RKO (cell line): ENCODE data around the gene TEX47.

Experiments used
- DNase-seq: peaks from one replicate; pipeline ENCODE4 v3.0.0-alpha.2; 2016; ENCODE audit warnings: low spot score

Gene TEX47

GRCh38 chr7:88795553-88795952 lies at the start of gene TEX47:
Gene TEX47, minus strand, starts transcription at chr7:88795737. Its CDS starts 795 bp downstream, at chr7:88794942.
- no peak for DNase-seq

DNA sequence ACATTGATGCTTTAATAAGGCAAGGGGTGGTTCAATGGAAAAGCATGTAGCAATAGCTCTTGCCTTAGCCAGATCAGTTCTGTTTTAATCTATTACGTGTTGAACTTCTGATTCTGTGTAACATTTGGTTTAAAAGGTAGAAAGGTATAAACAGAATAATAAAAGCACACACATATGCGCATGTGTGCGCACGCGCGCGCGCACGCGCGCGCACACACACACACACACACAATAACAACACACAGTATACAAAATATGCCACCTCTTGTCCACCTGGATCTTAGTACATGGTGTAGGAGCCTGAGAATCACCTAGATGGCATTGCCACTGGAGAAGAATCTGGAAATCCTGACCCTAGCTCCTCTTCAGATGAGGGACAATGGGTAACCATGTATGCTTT lies 49.6 kb upstream of the TEX47 start:
- no peak for DNase-seq

DNA sequence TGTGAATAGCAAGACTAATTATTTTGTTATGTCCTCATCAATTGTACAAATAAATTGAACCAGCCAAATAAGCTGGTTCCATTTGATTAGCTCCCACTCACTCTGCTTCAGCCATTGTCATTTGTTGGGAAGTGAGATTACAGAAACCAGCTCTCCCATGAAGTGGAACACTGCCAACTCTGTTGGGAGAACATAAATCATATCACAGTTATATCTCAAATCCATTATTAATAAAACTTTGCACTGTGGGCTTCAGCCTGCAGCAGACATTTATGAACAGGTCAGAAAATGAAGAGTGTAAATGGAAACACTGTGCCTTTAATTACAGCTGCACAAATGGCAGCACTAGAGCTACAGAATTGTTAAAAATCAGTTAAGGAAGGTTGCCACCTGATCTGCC lies 46.7 kb upstream of the TEX47 start:
- no peak for DNase-seq

- DNase-seq = peak; percentile 58
Observed at GRCh38 chr7:88835147-88835728, 39.7 kb upstream of the TEX47 start.

DNA sequence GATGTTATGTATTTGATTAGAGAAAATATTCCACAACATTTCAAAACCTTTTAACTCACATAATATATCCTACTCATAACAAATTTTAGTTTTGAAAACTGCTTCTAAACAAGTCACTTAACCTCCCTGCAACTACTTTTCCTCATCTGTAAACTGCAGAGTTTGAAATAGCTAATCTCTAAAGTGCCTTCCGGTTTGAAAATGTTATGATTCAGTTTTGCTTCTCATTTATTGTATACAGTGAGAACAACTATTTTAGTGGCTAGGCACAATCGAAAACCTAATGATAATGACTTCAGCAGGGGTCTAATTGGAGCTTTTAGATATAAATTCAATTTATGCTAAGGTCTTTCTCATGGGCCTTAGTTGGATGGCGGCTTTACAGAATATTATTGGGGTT lies 30.7 kb upstream of the TEX47 start:
- no peak for DNase-seq

DNA sequence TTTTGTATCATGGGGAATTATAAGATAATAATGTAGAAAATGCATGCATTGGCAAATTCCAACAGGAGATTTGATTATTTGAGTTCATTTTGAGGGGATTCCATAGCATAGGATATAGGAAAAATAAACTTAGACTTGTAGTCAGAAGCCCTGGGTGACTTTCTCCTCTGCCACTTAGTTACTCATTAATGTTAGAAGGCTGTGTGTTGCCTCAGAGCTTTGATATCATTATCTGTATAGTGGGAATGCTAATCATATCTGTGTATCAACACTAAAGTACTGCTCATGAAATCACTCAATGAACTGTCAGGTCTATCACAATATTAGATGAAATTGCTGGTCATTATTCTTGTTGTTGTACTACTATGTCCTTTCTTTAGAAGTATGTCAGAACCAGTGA lies 23.0 kb upstream of the TEX47 start:
- no peak for DNase-seq

DNA sequence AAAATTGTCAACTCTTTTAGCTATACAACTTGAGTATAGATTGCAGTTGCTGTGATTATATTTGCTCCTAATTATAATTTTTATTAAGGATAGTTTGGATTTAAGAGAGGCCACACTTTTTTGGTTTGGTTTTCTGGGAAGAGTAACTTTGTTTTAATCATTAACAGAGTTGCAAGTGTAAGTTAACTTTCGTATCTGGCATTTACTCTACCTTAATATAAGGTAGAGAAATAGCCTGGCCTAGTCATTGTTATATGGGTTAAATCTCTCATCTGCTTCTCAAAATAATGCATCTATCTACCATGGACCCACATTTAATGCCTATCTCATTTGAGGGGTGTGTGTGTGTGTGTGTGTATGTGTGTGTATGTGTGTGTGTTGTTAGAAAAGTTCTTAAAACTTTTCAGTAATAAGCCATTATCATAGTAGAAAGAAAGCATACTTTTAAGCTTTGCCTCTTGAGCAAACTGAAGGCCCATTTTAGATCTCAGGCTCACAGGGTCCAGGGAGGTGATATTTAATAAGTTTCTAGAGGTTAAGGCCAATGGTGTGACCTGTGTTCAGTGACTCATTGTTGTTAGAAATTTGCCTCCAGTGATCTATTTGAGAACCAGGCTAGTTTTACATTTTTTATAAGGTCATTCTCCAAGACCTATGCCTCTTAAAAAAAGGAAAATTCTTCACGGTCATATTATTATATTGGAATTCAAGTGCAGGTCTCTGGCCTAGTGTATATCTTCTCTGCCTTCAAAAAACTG lies 10.9 kb upstream of the TEX47 start:
- DNase-seq = no peak

GRCh38 chr7:88801046-88801445 lies 5.5 kb upstream of the TEX47 start:
- DNase-seq = no peak

GRCh38 chr7:88792361-88792760 lies 3.2 kb downstream of the TEX47 start:
- DNase-seq = no peak

DNA sequence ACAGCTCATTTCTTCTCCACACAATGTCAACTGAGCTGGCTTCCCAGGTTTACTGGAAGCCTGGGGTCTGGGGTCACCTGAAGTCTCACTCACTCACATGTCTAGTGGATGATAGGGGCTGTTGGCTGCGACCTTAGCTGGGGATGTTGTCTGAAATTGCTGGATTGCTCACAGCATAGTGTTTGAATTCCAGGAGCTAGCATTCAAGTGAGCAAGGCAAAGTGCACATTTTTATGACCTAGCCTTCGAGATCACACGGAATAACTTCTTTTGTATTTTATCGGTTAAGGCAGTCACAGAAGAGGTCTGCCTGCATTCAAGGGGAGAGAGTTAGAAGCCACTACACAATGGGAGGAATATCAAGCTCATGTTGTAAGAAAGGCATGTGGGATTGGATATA lies 3.6 kb downstream of the TEX47 start:
- DNase-seq = no peak

- peak; percentile 40 for DNase-seq
Observed at GRCh38 chr7:88789480-88790064, 6.0 kb downstream of the TEX47 start.

- DNase-seq = no peak
Observed at GRCh38 chr7:88787777-88788176, 7.8 kb downstream of the TEX47 start.

DNA sequence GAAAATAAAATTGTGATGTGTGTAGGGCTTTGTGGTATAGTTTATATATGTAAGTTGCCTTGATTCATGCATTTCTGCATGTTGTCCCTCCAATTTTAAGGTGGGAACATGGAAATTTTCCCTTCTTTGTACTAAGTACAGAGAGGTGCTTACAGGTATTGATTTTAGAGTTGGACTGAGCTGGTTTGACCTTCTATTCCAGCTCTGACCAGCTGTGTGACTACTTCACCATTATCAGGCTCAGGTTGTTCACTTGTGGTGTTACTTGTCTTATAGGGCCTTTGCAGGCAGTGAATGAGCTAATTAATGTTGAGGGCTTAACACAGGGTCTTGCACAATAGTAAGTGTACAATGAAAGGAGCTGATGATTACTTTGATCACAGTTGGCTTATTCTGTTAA lies 19.7 kb downstream of the TEX47 start:
- DNase-seq = no peak

DNA sequence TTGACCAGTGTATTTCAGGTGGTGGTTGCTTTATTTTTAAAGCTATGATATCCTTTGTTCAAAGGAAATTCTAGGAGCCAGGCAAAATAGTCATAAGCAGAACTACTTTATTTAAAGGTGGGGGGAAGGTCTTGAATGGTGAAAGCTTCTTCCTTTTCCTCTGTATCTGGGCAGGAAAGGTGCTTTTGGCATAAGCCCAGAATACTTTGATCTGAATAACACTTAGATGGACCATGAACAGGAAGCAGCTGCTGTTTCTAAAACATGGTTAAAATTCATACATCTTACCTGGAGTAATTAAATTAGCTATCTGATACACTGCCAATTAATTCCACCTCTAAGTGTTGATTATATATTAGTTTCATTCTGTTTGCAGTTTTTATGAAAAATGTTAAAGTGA lies 22.8 kb downstream of the TEX47 start:
- no peak for DNase-seq

DNA sequence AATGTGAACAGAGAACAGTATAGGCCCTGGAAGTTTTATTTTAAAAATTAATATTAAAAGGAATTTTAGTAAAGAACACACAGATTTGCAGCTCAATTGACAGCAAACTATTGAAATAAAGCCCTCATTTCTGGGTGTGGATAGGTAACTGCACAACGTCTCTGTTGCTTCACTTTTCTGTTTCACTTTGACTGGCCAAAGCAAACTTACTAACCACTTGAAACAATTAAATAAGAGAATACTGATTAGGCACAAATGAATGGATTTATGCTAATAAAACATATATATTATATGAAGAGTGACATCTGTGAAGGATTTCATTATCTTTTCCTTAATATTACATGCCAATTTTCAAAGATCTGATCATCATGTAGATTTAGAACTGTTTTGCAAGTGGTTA lies 24.1 kb downstream of the TEX47 start:
- no peak for DNase-seq

DNA sequence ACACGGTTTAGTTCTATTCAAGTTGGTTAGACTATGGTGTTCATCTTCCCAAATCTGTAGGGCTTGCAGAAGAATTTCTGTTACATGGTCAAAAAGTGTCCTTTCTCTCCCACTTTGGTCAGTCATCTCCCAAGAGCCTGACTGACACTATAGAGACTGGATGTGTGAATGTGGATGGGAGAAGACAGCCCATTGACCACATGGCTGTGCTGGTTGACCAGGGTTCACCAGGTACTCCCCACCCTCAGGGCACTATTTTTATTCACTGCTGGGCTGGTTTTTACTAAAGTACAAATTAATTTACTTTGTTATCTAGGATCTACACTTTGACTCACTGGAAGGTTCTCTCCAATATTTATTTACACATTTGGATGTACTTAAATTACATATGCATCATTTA lies 33.8 kb downstream of the TEX47 start:
- DNase-seq = no peak

DNA sequence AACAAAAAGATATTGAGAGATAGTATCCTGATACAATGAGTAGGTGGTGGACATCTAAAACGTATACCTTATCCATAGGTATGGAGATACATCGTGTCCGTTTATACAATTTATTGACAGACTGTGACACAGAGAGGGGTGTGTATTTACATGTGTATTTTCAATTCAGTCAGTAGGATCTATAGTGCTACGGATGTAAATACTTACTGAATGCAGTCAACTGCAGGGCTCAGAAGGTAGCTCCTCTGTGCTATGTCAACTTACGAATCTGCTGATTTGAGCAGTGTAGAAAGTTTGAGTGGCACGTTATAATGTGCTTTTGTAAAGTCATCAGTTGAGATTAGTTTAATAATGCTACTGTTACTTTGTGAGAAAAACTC lies 35.4 kb downstream of the TEX47 start:
- no peak for DNase-seq

GRCh38 chr7:88759230-88760135 lies 36.1 kb downstream of the TEX47 start, which contains the start of gene ZNF804B:
Gene ZNF804B, plus strand, starts transcription at chr7:88759700. Its CDS starts 277 bp downstream, at chr7:88759977.
- no peak for DNase-seq

DNA sequence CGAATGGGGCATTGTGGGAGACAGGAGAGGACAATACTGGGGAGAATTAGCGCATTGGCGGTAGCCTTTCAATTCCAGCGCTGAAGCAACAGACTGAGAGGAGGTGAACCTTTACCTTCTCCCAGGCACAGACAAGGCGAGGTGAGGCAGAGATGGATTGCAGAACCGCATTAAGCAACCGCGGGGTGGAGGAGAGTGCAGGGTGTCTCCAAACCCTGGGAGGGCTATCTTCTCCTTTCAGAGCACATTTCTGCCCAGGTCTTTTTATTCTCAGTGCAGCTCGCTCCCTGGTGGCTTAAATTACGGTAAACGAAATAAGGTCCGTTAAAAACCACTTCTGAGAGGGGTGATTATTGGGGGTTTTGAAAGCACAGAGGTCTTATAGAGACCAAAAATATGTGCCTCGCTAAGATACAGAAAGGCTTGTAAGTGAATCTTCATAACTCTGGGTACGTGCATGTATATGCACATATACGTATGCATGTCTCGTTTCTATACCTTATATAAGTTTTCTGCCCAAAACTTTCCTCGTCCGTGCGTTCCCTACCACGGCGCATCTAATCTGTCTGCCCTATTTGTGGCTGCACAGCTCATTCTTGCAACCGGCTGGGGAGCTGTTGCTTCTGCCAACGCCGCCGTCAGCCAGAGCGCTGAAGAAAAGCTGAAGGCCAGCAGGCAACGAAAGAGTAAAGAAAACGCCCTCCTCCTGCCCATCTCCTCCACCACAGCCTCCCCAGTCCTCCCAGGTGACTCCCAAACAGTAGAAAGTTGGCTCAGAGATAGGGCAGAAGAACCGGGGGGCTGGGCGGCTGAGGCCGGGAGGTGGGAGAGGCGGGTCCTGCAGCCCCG lies 36.9 kb downstream of the TEX47 start:
- DNase-seq = no peak

DNA sequence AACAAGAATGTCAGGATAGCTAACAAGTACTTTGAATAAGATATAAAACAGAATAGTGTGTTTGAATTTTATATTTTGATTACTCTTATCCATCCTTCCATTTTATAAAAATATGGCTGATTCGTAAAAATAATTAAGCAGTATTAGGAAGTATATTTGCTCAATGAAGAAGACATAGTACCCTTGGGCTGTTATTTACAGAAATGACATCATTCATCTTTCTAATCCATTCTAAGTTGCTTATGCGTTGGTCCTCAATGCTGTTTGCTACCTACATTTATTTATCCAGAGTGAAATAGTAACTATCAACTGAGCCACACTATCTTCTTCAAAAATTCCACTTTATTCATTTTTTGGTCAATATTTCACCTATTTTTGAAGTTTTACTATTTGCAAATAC lies 38.2 kb downstream of the TEX47 start:
- no peak for DNase-seq

GRCh38 chr7:88756802-88757201 lies 38.7 kb downstream of the TEX47 start:
- DNase-seq = no peak

GRCh38 chr7:88746126-88746525 lies 49.4 kb downstream of the TEX47 start:
- no peak for DNase-seq
